ENCODE measurements around the gene EMD.
A peak's percentile ranks its signal among the peaks of the same experiment; 100 is the strongest.
"Not testable (repeated sequence)": the region's sequence is repeated elsewhere in the genome, so short reads cannot be mapped to it uniquely, and the experiment has no call there.

The EMD gene

GRCh38 chrX:154378799-154379568 lies at the start of gene EMD:
EMD (plus strand) TSS chrX:154379295; CDS start chrX:154379485, 190 bp downstream.
- peaks cover 12% of the 10 kb centered on the region for H3K4me1 ChIP-seq (ENCODE audit: insufficient read depth, low read length)
- peak within 1 kb of the TSS; percentile 74 for H3K9ac ChIP-seq (ENCODE audit: low read depth, low read length)
- H3K36me3 ChIP-seq (ENCODE audit: insufficient read depth, low read length): peaks cover 7% of the 10 kb centered on the region
- no peaks in the 10 kb centered on the region for H3K9me3 ChIP-seq (ENCODE audit: control insufficient read depth, insufficient read depth, low read length)

- Histone ChIP-seq H3K36me3 (ENCODE audit: insufficient read depth, low read length) (no peaks in the 10 kb centered on the region), H3K9ac (ENCODE audit: low read depth, low read length) (no peak overlapping the region), H3K9me3 (ENCODE audit: control insufficient read depth, insufficient read depth, low read length) (no peaks in the 10 kb centered on the region), H3K4me1 (ENCODE audit: insufficient read depth, low read length) (no peaks in the 10 kb centered on the region)
Observed at GRCh38 chrX:154332561-154332960, 46.5 kb upstream of the EMD start.

GRCh38 chrX:154333116-154333515 lies 46.0 kb upstream of the EMD start:
- Histone ChIP-seq H3K9ac (ENCODE audit: low read depth, low read length) (no peak overlapping the region), H3K9me3 (ENCODE audit: control insufficient read depth, insufficient read depth, low read length) (no peaks in the 10 kb centered on the region), H3K4me1 (ENCODE audit: insufficient read depth, low read length) (no peaks in the 10 kb centered on the region), H3K36me3 (ENCODE audit: insufficient read depth, low read length) (no peaks in the 10 kb centered on the region)

GRCh38 chrX:154333837-154334271 lies 45.2 kb upstream of the EMD start:
- Histone ChIP-seq H3K9me3 (ENCODE audit: control insufficient read depth, insufficient read depth, low read length) (no peaks in the 10 kb centered on the region), H3K9ac (ENCODE audit: low read depth, low read length) (no peak overlapping the region), H3K36me3 (ENCODE audit: insufficient read depth, low read length) (no peaks in the 10 kb centered on the region)

GRCh38 chrX:154334496-154334895 lies 44.6 kb upstream of the EMD start:
- H3K9ac ChIP-seq (ENCODE audit: low read depth, low read length): no peak overlapping the region
- H3K4me1 ChIP-seq (ENCODE audit: insufficient read depth, low read length): no peaks in the 10 kb centered on the region
- no peaks in the 10 kb centered on the region for H3K36me3 ChIP-seq (ENCODE audit: insufficient read depth, low read length)
- H3K9me3 ChIP-seq (ENCODE audit: control insufficient read depth, insufficient read depth, low read length): no peaks in the 10 kb centered on the region

More at GRCh38 chrX:154333837-154334271, 45.2 kb upstream of the EMD start:
- no peaks in the 10 kb centered on the region for H3K4me1 ChIP-seq (ENCODE audit: insufficient read depth, low read length)

- H3K9ac ChIP-seq (ENCODE audit: low read depth, low read length); H3K36me3 ChIP-seq (ENCODE audit: insufficient read depth, low read length); H3K4me1 ChIP-seq (ENCODE audit: insufficient read depth, low read length); H3K9me3 ChIP-seq (ENCODE audit: control insufficient read depth, insufficient read depth, low read length): not testable (repeated sequence)
Observed at GRCh38 chrX:154341399-154342298, 37.4 kb upstream of the EMD start.

- not testable (repeated sequence) for H3K4me1 ChIP-seq (ENCODE audit: insufficient read depth, low read length); H3K9ac ChIP-seq (ENCODE audit: low read depth, low read length); H3K36me3 ChIP-seq (ENCODE audit: insufficient read depth, low read length); H3K9me3 ChIP-seq (ENCODE audit: control insufficient read depth, insufficient read depth, low read length)
Observed at GRCh38 chrX:154343063-154343462, 36.0 kb upstream of the EMD start.

- not testable (repeated sequence) for H3K36me3 ChIP-seq (ENCODE audit: insufficient read depth, low read length)
Observed at GRCh38 chrX:154343620-154344019, 35.5 kb upstream of the EMD start.

GRCh38 chrX:154348114-154348531 lies 31.0 kb upstream of the EMD start:
- Histone ChIP-seq H3K36me3 (ENCODE audit: insufficient read depth, low read length) (peaks cover 24% of the 10 kb centered on the region), H3K9ac (ENCODE audit: low read depth, low read length) (no peak overlapping the region), H3K9me3 (ENCODE audit: control insufficient read depth, insufficient read depth, low read length) (no peaks in the 10 kb centered on the region), H3K4me1 (ENCODE audit: insufficient read depth, low read length) (peaks cover 3% of the 10 kb centered on the region; the same call in 1 of the 2 replicates)

More at GRCh38 chrX:154343620-154344019, 35.5 kb upstream of the EMD start:
- not testable (repeated sequence) for H3K9ac ChIP-seq (ENCODE audit: low read depth, low read length); H3K4me1 ChIP-seq (ENCODE audit: insufficient read depth, low read length); H3K9me3 ChIP-seq (ENCODE audit: control insufficient read depth, insufficient read depth, low read length)

- H3K36me3 ChIP-seq (ENCODE audit: insufficient read depth, low read length): peaks cover 30% of the 10 kb centered on the region
- H3K9me3 ChIP-seq (ENCODE audit: control insufficient read depth, insufficient read depth, low read length): no peaks in the 10 kb centered on the region
- H3K4me1 ChIP-seq (ENCODE audit: insufficient read depth, low read length): peaks cover 3% of the 10 kb centered on the region; the same call in 1 of the 2 replicates
- no peak overlapping the region for H3K9ac ChIP-seq (ENCODE audit: low read depth, low read length)
Observed at GRCh38 chrX:154348646-154349358, 30.3 kb upstream of the EMD start.

GRCh38 chrX:154349359-154349935 lies 29.6 kb upstream of the EMD start:
- no peak overlapping the region for H3K9ac ChIP-seq (ENCODE audit: low read depth, low read length)

GRCh38 chrX:154349979-154350378 lies 29.1 kb upstream of the EMD start:
- H3K9me3 ChIP-seq (ENCODE audit: control insufficient read depth, insufficient read depth, low read length): no peaks in the 10 kb centered on the region

More at GRCh38 chrX:154349359-154349935, 29.6 kb upstream of the EMD start:
- no peaks in the 10 kb centered on the region for H3K9me3 ChIP-seq (ENCODE audit: control insufficient read depth, insufficient read depth, low read length)
- peaks cover 3% of the 10 kb centered on the region; the same call in 1 of the 2 replicates for H3K4me1 ChIP-seq (ENCODE audit: insufficient read depth, low read length)
- peaks cover 36% of the 10 kb centered on the region for H3K36me3 ChIP-seq (ENCODE audit: insufficient read depth, low read length)

GRCh38 chrX:154350429-154351182 lies 28.5 kb upstream of the EMD start:
- Histone ChIP-seq H3K9me3 (ENCODE audit: control insufficient read depth, insufficient read depth, low read length) (no peaks in the 10 kb centered on the region), H3K36me3 (ENCODE audit: insufficient read depth, low read length) (peaks cover 37% of the 10 kb centered on the region), H3K9ac (ENCODE audit: low read depth, low read length) (no peak overlapping the region), H3K4me1 (ENCODE audit: insufficient read depth, low read length) (peaks cover 3% of the 10 kb centered on the region; the same call in 1 of the 2 replicates)

More at GRCh38 chrX:154349979-154350378, 29.1 kb upstream of the EMD start:
- Histone ChIP-seq H3K36me3 (ENCODE audit: insufficient read depth, low read length) (peaks cover 36% of the 10 kb centered on the region), H3K9ac (ENCODE audit: low read depth, low read length) (no peak overlapping the region), H3K4me1 (ENCODE audit: insufficient read depth, low read length) (peaks cover 3% of the 10 kb centered on the region; the same call in 1 of the 2 replicates)

All from ES-I3 (cell line).